KG1 (cell line): ENCODE data around the gene RARA.

Experiments
- DNase-seq: peaks from one replicate; lab custom pipeline; 2025; lab: John Stamatoyannopoulos, UW

RARA gene

DNA sequence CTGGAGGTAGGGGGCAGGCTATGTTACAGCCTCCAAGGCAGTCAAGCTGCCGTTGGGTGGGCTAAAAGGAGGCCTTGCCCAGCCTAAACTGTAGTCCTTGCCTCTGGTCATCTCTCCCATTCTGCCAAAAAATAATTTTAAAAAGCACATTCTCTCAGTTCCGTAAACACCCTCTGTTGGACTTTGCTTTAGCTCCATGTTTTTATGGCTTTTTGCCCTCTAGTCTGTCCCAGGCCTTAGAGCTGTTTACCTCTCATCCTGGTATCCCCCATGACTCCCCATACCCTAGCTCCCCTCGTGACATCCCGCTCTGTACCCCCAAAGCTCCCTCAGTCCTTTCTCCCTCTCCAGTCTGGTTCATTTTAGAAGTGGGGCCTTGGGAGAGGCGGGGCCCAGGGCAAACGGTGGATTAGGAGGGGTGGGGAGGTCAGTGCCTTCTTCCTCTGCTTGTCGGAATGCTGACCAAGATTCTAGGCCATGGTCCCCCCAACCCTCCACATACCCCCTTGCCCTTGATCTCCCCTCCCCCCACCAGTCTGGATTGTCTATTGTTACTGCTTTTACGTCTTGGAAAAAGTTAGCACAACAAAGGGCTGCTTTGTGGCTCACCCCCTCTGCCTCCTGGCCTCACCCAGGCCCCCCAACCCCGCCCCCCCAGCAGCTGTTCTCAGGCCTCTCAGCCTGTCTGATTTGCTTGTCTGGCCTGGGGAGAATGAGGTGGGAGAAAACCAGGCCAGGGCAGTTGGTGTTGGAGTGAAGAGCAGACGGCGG lies 37.2 kb downstream of the RARA start:
- DNase-seq, result no peak

DNA sequence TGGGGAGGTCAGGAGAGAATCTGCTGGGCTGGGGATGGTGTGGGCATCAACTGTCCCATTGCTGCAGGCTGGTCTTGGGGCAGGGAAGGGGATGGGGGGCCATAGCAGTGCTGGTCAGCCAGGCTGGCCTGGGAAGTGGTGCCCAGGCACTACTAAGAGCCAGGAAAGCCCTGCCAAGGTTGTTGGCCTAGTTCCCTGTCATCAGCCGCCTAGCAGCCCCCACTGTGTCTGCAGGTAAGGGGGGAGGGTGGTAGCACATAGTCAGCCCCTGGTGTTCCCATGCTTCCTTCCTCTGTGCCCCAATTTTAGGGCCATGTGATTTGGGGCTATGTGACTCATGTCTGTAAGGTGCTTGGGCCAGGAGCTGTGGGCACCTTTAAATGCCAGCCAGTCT lies 37.8 kb downstream of the RARA start:
- DNase-seq, result no peak

DNA sequence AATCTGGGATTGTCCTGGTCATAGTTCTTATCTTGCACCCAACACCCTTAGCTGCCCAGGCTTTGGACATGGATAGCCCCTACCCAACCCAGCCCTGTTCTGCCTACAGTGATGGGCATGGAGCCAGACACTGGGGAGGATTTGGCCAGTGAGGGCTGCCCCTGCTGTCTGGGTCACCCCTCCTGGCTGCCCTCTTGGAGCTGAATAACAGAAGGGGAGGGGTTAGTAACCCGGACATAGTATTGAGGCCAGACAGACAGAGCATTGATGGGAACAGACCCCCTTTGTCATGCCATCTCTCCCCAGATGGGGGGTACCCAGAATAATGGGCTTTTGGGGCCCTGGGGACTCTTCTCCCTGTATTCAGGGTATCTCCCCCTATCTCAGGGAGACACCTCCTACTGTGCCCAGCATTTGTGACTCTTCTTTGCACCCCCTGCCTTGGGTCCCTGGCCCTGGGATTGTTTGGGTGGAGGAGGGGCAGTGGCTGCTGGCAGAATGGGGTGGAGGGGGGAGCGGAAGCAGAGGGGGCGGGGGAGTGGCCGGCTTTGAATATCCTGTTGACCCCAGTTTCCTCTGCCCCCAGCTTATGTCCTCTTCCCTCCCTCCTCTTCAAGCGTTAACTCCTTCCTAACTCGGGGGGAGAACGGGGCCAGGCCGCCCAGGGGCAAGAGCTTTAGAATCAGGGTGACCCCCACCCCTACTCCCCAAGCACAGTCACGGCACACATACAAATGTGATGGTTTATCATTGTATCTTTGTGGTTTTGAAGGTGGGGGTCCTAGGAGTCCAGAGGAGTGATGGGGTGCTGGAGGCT lies 38.5 kb downstream of the RARA start:
- DNase-seq, result no peak

DNA sequence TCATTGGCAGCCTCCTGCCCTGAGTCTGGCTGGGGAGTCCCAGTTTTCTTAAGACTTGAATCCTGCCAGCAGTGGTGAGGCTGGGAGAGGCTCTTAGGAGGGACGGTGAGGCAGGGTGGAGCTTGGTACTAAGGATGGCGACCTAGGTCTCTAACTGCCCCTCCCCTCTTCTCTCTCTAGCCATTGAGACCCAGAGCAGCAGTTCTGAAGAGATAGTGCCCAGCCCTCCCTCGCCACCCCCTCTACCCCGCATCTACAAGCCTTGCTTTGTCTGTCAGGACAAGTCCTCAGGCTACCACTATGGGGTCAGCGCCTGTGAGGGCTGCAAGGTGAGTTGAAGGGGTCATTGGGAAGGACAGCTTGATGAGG lies 39.1 kb downstream of the RARA start:
- DNase-seq, result no peak

DNA sequence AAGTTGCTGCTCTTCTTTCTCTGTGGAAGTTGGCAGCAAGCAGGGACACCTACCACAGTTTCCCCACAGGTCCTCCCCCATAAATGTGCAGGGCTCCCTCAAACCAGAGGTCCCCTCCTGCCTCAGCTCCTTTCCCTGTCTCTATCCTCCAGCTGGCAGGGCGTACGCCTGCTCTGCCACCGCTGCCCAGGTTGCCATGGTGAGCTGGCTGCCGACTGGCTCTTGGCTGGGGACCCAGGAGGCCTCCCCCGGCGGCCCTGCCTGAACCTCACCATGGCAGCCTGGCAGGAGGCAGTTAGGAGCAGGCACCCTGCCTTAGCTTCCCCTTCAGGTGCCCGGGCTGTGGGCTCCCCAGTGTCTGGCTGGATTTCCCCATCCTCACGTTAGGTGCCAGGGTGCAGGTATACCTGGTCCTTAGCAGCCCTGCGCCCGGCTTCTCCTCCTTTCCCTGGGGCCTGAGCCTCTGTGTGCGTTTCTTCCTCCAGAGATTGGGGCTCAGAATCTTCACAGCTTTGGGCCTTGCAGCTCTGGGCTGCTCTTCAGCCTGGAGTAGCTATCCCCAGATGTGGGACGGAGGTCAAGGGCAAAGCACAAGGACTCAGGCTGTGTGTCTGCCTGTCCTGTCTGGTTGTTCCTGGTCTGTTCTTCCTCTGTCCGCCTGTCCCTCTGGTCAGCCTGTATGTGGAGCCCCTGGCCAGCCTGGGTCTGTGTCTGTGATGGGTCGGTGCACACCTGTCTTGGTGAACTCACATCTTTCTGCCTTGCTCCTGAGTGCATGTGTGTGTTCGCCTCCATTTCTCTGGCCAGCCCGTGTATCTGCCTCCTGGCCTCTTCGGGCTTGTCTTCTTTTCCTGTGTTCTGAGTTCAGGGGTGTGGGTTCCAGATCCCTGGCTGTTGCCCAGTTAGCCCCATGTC lies 39.8 kb downstream of the RARA start:
- no peak for DNase-seq

DNA sequence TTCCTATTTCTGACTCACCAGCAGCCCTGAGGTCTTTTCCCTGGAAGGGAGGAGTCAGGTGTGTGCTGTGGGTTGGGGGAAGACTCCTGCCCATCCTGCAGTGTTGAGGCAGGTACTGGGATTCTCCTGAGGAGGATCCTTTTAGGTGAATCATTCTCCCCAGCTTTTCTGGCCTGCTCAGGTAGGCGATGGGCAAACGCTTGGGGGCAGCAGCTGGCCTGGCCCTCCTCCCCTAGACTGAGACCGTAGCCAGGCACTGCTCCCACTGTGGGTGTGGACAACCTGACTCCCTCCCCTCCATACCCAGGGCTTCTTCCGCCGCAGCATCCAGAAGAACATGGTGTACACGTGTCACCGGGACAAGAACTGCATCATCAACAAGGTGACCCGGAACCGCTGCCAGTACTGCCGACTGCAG lies 40.5 kb downstream of the RARA start:
- no peak for DNase-seq

DNA sequence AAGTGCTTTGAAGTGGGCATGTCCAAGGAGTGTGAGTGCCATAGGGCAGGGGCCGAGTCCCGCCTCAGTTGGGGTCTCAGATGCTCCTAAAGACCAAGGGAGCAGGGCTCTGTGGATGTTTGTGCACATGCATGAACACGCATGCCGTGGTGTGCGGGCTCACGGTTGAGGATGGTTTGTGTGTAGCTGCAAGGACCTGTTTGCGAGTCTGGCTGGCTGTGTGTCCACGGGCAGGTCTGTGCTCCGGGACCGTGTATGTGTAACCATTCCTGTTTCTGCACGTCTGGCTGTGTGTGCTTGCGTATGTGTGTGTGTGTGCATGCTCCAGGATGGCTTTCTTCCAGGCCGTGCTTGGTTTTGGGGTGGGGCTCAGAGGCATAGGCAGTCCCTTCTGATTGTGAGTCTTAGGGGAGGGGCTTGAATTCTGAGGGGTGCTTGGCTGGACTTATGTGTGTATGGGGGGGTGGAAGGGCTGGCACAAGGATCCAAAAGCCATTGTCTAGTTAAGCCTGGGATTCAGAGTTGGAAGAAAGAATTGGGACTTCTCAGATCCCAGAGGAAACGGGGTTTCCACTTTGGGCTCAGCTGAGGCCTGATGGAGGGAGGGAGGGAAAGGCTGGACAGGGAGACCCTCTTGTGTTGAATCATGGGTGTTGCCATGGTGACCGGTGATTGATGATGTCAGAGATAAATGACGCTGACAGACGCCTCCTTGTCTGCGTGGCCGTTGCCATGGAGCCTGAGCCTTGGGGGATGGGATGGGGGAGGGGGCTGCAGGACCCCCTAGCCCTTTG lies 41.1 kb downstream of the RARA start:
- DNase-seq, result no peak

DNA sequence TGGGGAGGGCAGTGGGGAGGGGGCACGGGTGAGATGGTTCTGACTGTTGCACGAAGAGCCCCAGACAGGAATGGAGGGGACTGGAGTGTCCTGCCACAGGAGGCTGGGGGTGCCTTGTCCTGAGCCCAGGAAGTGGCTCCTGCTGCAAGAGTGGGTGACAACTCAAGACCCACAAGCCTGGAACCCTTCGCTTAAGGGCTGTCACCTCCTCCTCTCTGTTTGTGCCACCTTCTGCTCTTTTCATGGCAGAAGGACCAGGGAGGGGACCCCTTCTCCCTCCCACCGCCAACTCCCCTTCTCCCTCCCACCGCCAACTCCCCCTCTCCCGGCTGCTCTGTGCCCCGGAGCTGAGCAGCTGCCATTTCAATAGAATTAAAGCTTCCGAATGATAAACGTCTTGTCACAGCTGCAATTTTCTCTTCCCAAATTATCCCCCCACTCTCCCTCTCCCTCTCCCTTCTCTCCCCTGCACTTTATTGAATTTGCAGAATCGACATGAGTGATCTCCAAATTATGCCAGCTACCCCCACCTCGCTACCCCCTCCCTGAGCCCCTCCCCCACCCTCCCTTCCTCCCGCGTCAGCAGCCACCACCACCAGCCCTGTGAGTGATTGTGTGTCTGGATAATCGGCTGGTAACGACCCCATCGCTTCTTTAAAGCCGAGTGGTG lies 41.8 kb downstream of the RARA start:
- DNase-seq, result no peak

DNA sequence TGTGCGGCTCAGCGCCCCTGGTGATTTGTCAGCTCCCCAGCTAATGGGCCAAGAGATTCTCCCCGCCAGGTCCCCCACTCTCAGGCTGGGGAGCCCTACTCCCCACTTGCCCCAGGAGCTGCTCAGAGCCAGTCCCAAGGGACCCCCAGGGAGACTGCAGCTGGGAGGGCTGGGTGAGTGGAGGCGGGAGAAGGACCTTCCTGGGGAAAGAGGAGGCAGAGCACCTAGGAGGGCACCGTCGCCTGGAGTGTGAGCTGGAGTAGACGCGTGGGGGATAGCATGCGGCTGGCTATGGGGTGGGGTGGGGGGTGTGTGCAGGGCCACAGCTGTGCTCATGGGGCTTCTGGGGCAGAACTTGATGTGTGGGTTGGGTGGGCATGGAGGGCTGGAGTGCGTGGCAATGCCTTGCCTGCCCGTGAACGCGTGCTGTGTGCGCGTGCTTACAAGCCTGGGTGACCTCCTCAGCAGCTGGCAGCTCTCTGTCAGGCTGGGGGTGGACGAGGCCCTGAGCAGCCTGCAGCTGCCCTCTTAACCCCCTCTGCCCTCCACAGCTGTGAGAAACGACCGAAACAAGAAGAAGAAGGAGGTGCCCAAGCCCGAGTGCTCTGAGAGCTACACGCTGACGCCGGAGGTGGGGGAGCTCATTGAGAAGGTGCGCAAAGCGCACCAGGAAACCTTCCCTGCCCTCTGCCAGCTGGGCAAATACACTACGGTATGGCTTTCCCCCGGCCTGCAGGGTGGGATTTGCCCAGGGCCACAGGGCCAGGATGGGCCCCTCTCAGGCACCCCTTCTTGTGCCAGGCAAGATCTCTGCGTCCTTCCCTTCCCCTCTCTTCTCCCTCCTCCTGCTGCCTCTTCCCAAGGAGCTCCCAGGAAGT lies 42.6 kb downstream of the RARA start:
- DNase-seq, result no peak

DNA sequence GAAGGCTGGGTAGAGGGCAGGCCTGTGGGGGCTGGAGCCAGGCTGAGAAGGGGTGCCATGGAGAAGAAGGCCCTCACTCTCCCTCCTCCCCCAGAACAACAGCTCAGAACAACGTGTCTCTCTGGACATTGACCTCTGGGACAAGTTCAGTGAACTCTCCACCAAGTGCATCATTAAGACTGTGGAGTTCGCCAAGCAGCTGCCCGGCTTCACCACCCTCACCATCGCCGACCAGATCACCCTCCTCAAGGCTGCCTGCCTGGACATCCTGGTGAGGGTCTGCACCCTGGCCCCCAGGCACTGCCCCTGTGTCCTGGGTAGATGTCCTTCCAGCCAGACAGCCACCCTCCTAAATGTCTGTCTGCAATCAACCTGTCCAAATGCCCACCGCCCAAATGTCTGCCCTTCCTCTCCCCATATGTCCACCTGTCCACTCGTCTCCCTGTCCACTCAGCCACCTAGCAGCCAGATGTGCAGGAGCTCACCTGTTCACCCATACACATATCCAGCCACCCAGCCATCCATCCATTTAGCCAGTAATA lies 43.3 kb downstream of the RARA start:
- DNase-seq, result no peak

DNA sequence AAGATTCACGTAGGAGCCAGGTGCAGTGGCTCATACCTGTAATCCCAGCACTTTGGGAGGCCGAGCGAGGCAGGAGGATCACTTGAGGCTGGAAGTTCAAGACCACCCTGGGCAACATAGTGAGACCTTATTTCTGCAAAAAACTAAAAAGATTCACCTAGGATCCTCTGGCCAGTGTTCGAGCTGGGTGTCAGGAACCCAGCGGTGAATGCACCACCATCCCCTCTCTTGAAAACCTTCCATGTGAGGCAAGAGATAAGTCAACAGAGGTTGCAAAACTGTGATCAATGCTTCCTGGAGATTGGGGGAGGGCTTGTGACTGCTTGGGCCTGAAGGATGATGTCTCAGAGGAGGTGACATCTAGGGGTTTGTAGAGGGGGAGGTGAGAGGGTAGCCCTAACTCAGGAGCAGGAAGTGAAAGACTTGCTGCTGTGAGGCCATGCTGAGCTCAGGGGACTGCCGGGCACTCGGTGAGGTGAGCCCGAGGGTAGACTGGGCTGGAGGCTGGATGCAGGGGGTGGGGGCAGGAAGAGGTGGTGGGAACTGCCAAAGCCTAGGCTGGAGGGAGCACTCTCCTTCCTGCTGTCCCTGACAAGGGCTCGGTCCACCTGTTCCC lies 43.9 kb downstream of the RARA start:
- no peak for DNase-seq

DNA sequence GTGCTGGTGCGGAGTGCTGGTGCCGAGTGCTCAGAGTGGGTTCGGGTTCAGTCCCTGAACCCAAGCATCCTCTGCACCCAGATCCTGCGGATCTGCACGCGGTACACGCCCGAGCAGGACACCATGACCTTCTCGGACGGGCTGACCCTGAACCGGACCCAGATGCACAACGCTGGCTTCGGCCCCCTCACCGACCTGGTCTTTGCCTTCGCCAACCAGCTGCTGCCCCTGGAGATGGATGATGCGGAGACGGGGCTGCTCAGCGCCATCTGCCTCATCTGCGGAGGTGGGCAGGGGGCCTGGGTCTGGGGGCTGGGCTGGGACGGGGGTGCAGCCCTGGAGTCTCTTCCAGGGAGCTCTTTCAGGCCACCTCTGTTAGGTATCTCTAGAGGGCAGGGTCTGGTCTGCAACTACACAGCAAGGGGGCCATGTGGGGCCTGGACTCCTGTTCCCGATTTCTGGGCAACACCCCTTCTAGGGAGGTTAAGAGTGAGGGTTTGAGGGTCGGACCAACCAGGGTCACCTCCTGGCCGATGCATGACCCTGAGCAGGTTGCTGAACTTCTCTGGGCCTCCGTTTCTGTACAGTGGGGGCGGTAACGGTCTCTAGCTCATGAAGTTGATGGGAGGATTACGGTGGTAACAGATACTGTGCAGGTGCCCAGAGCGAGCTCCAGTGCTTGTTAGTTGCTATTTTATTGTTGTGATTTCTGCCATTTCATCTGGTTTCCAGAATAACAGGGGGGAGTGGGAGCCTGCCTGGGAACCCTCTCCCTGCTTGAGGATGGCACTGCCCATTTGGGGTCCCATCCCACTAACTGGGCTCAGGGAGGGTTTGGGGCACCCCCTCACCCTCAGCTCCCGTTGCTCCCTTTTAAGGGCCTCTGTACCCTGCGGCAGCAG lies 45.5 kb downstream of the RARA start:
- no peak for DNase-seq

DNA sequence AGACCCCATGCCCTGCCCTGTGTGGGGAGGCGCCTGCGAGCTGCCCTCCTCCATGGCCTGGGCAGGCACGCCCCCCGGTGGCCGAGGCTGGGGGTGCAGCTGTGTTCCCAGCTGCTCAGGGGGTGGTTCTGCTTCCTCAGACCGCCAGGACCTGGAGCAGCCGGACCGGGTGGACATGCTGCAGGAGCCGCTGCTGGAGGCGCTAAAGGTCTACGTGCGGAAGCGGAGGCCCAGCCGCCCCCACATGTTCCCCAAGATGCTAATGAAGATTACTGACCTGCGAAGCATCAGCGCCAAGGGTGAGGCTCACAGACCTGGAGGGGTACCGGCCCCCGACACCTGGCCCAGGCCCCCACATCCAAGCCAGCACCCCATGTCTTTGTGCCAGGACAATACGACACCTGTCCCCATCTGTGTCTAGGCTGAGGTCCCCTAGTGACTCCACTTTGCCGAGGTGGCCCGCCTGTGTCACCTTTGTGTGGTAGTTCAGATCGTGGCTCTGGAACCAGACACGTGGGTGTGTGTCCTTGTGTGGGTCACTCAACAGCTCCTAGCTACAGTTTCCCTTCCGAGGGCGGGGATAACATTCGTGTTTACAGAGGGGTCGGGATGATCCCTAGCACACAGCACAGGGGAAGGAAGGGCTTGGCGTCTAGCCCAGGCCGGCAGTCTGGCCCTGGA lies 46.3 kb downstream of the RARA start:
- DNase-seq, result no peak

DNA sequence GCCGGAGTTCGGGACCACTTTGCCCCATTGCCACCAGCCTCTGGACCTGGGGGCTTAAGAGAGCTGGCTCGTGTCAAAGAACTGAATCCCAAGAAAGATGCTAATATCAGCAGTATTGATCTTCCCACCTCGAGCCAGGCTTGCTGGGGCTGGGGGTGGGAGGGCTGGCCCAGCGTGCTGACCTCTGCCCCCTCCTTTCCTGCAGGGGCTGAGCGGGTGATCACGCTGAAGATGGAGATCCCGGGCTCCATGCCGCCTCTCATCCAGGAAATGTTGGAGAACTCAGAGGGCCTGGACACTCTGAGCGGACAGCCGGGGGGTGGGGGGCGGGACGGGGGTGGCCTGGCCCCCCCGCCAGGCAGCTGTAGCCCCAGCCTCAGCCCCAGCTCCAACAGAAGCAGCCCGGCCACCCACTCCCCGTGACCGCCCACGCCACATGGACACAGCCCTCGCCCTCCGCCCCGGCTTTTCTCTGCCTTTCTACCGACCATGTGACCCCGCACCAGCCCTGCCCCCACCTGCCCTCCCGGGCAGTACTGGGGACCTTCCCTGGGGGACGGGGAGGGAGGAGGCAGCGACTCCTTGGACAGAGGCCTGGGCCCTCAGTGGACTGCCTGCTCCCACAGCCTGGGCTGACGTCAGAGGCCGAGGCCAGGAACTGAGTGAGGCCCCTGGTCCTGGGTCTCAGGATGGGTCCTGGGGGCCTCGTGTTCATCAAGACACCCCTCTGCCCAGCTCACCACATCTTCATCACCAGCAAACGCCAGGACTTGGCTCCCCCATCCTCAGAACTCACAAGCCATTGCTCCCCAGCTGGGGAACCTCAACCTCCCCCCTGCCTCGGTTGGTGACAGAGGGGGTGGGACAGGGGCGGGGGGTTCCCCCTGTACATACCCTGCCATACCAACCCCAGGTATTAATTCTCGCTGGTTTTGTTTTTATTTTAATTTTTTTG lies 47.1 kb downstream of the RARA start:
- no peak for DNase-seq

DNA sequence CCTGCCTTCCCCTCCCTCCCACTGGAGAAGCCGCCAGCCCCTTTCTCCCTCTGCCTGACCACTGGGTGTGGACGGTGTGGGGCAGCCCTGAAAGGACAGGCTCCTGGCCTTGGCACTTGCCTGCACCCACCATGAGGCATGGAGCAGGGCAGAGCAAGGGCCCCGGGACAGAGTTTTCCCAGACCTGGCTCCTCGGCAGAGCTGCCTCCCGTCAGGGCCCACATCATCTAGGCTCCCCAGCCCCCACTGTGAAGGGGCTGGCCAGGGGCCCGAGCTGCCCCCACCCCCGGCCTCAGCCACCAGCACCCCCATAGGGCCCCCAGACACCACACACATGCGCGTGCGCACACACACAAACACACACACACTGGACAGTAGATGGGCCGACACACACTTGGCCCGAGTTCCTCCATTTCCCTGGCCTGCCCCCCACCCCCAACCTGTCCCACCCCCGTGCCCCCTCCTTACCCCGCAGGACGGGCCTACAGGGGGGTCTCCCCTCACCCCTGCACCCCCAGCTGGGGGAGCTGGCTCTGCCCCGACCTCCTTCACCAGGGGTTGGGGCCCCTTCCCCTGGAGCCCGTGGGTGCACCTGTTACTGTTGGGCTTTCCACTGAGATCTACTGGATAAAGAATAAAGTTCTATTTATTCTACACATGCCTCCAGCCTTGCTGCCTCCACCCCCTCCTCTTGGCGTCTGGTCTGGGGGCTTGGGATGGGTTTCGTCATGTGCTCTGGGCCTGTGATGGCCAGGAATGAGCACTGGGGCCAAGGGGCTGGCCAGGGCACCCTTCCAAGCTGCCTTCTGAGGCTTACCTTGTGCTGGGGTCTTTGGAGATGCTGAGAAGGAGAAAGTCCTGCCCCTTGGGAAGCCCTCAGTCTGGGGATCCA lies 48.3 kb downstream of the RARA start:
- no peak for DNase-seq
